Measurements from ENCODE around the gene PALLD. TPM values are rescaled to one million over a fixed set of nuclear protein-coding genes. Genes with fewer than 3 reads are reported as not detected.

Gene PALLD
- total RNA-seq, 2 experiments from 2014 or later = 0.49 to 0.78 TPM

- ChIA-PET POLR2A (no interaction called here), CTCF (no interaction called here)
- peaks cover 0 to 4% of the 10 kb centered on the region in 2 experiments for H3K27me3 ChIP-seq (ENCODE audit: control insufficient read depth in 1 of 2, insufficient read depth in 2 of 2, low read length in 2 of 2)
- ATAC-seq (ENCODE audit: poor library complexity) (no peak), DNase-seq (no peak)
- Mint-ChIP-seq H3K9me3 (peaks cover 4% of the 10 kb centered on the region), H3K36me3 (ENCODE audit: low read depth) (no peaks in the 10 kb centered on the region), H3K27ac (no peak overlapping the region), H3K4me3 (no peak overlapping the region), H3K4me1 (ENCODE audit: low read depth) (no peaks in the 10 kb centered on the region), H3K27me3 (peaks cover 37% of the 10 kb centered on the region)
- intact Hi-C loops (cut with DNase I, micrococcal nuclease) = no loop called here
- no peaks in the 10 kb centered on the region for H3K9me3 ChIP-seq (ENCODE audit: control insufficient read depth in 1 of 2, insufficient read depth in 1 of 2, low read length in 2 of 2)
- H3K4me1 ChIP-seq (ENCODE audit: insufficient read depth, low read length) = no peaks in the 10 kb centered on the region
- no peaks in the 10 kb centered on the region for H3K36me3 ChIP-seq (ENCODE audit: insufficient read depth, low read length)
- no peak overlapping the region for H3K27ac ChIP-seq (ENCODE audit: low read depth in 1 of 2, low read length in 2 of 2)
- H3K4me3 ChIP-seq (ENCODE audit: low read length) = no peak overlapping the region
- no peak for TF ChIP-seq CTCF (IDR thresholded peaks at IDR 0.05)
These were observed 234.3 kb downstream of the PALLD start for GRCh38 chr4:168731006-168731636.

- no peaks in the 10 kb centered on the region for H3K4me1 Mint-ChIP-seq (ENCODE audit: low read depth)
- H3K4me1 ChIP-seq (ENCODE audit: insufficient read depth, low read length) = no peaks in the 10 kb centered on the region
- H3K27ac Mint-ChIP-seq = no peak overlapping the region
- H3K4me3 ChIP-seq (ENCODE audit: low read length) = no peak overlapping the region
- ChIA-PET POLR2A (no interaction called here), CTCF (no interaction called here)
- no peaks in the 10 kb centered on the region for H3K36me3 ChIP-seq (ENCODE audit: insufficient read depth, low read length)
- H3K36me3 Mint-ChIP-seq (ENCODE audit: low read depth) = no peaks in the 10 kb centered on the region
- peaks cover 37% of the 10 kb centered on the region for H3K27me3 Mint-ChIP-seq
- DNase-seq (no peak), ATAC-seq (ENCODE audit: poor library complexity) (no peak)
- no peak overlapping the region for H3K4me3 Mint-ChIP-seq
- no peaks in the 10 kb centered on the region for H3K9me3 ChIP-seq (ENCODE audit: control insufficient read depth in 1 of 2, insufficient read depth in 1 of 2, low read length in 2 of 2)
- H3K27ac ChIP-seq (ENCODE audit: low read depth in 1 of 2, low read length in 2 of 2) = no peak overlapping the region
- H3K27me3 ChIP-seq (ENCODE audit: control insufficient read depth in 1 of 2, insufficient read depth in 2 of 2, low read length in 2 of 2) = peaks cover 0 to 4% of the 10 kb centered on the region in 2 experiments
- TF ChIP-seq CTCF (IDR thresholded peaks at IDR 0.05) = no peak
- intact Hi-C loops (cut with DNase I, micrococcal nuclease) = no loop called here
- peaks cover 4% of the 10 kb centered on the region for H3K9me3 Mint-ChIP-seq
These were observed 235.0 kb downstream of the PALLD start for GRCh38 chr4:168731706-168732414.

DNA sequence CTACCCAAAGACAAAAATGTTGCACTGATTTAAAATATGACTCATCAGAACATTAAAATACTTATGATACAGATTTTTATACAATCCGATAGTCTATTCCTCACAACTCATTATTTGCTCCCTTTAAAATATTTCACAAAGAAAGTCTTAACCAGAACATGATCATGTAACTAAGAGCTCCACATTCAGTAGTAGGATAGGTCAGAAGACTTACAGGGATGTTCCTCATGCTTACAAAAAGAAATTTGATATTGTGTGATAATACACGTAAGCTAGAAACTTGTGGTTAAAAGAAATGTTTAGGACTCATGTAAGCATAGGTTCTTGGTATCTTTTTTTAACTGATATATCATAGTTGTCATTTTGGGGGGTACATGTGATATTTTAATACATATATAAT, 235.9 kb downstream of the PALLD start:
- intact Hi-C loops (cut with DNase I, micrococcal nuclease) = no loop called here
- Histone ChIP-seq H3K27me3 (ENCODE audit: control insufficient read depth in 1 of 2, insufficient read depth in 2 of 2, low read length in 2 of 2) (peaks cover 0 to 4% of the 10 kb centered on the region in 2 experiments), H3K36me3 (ENCODE audit: insufficient read depth, low read length) (no peaks in the 10 kb centered on the region), H3K27ac (ENCODE audit: low read depth in 1 of 2, low read length in 2 of 2) (no peak overlapping the region), H3K4me1 (ENCODE audit: insufficient read depth, low read length) (no peaks in the 10 kb centered on the region), H3K4me3 (ENCODE audit: low read length) (no peak overlapping the region), H3K9me3 (ENCODE audit: control insufficient read depth in 1 of 2, insufficient read depth in 1 of 2, low read length in 2 of 2) (no peaks in the 10 kb centered on the region)
- H3K27ac Mint-ChIP-seq = no peak overlapping the region
- no peak overlapping the region for H3K4me3 Mint-ChIP-seq
- ChIA-PET CTCF (no interaction called here), POLR2A (no interaction called here)
- TF ChIP-seq CTCF (IDR thresholded peaks at IDR 0.05) = no peak
- DNase-seq (no peak), ATAC-seq (ENCODE audit: poor library complexity) (no peak)
- peaks cover 37% of the 10 kb centered on the region for H3K27me3 Mint-ChIP-seq
- H3K9me3 Mint-ChIP-seq = peaks cover 4% of the 10 kb centered on the region
- no peaks in the 10 kb centered on the region for H3K36me3 Mint-ChIP-seq (ENCODE audit: low read depth)
- no peaks in the 10 kb centered on the region for H3K4me1 Mint-ChIP-seq (ENCODE audit: low read depth)
